HepG2 (cell line): ENCODE results near the gene DNAJC18.

Source experiments
- ATF1 ChIP-seq: IDR thresholded peaks from 2 replicates; pipeline ENCODE4 v1.6.1; 2016; ENCODE audit warnings: mild to moderate bottlenecking, control low read depth
- ZNF230 ChIP-seq: sonication (generic); formaldehyde crosslinking; IDR thresholded peaks from 2 replicates; pipeline ENCODE4 v1.4.0; 2020; ENCODE audit warnings: mild to moderate bottlenecking, missing genetic modification reagents

DNA sequence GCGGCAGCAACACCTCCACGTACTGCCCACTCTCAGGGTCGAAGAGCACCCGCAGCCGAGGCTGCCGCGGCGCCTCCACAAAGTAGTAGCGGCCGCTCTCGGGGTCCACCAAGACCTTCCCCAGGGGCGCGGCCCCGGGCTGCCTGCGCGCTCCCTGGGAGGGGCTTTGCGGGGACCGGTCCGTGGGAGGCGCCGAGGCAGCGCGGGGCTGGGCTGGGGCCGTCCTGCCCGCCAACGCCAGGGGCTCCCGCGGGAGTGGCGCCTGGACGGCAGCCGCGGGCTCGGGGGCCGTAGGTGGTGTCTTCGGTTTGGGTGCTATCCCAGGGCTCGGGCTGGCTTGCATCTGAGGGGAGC is 47.0 kb downstream of the DNAJC18 start:
- TF ChIP-seq ATF1 (CRISPR knock-in tag) (no peak), ZNF230 (no peak)
